HCT116 (cell line): ENCODE data around the gene PHF21A. TPM values are rescaled to one million over a fixed set of nuclear protein-coding genes. Genes with fewer than 3 reads are reported as not detected.

Experiments used
- ATAC-seq: fragments of 200-7000 bp; cut with Tn5 transposase; 2 replicates; pipeline ENCODE4 v1.9.1; 2020; ENCODE audit warnings: mild to moderate bottlenecking, moderate library complexity
- BruUV-seq: library from RNA; stranded (reverse); fragments of 400-500 nt; replicated peaks from 2 replicates; lab custom pipeline; 2021; lab: Mats Ljungman, UMichigan
- CTCF ChIA-PET: fragments of 300-600 bp; sonication (Branson Sonifier 250); formaldehyde crosslinking; loops from one replicate; lab custom pipeline; 2021; ENCODE audit warnings: antibody characterized with exemption; lab: Charles Lee
- POLR2A ChIA-PET: fragments of 300-600, 350-600 bp; sonication (Branson Sonifier 250); formaldehyde crosslinking; loops from one replicate; lab custom pipeline; 2021; ENCODE audit warnings: antibody characterized with exemption; lab: Charles Lee
- RAD21 ChIA-PET, 2 experiments: fragments of 300-600 bp; sonication (Branson Sonifier 250); formaldehyde crosslinking; loops; one replicate each; lab custom pipeline; 2023; ENCODE audit warnings: low total read pairs in 2 of 2; ENCODE audit not compliant: uncharacterized antibody in 2 of 2, unreplicated experiment in 2 of 2, low non-redundant PET in 1 of 2; lab: Charles Lee
- DNase-seq: peaks from one replicate; pipeline ENCODE4 v3.0.0-alpha.2; 2010; ENCODE audit warnings: low read depth, low spot score
- H2AFZ ChIP-seq: fragments of 200-600 bp; shearing (Covaris generic), sonication (generic); 2 replicates; pipeline ENCODE4 v1.6.1; 2017; ENCODE audit warnings: low read depth, mixed run types, mixed read lengths, antibody characterized with exemption, low read length; ENCODE audit not compliant: poor library complexity, severe bottlenecking
- H3K27ac ChIP-seq: 2 replicates; pipeline ENCODE4 v1.5.1; 2012; ENCODE audit warnings: low read depth, low read length
- H3K27me3 ChIP-seq: fragments of 200-600 bp; sonication (generic); 2 replicates; pipeline ENCODE4 v1.6.1; 2016; ENCODE audit warnings: mixed run types, low read length, mixed read lengths; ENCODE audit not compliant: insufficient read depth
- H3K36me3 ChIP-seq, 2 experiments: fragments of 200-500 bp in 1 of 2; fragments of 200-600 bp in 1 of 2; sonication (Bioruptor generic) in 1 of 2; sonication (generic) in 1 of 2; 2 replicates each; pipeline versions ENCODE4 v1.5.1 to v1.6.1; 2014 to 2016; ENCODE audit warnings: low read length in 2 of 2, inconsistent platforms in 1 of 2, mixed read lengths in 1 of 2, mixed run types in 1 of 2; ENCODE audit not compliant: insufficient read depth in 2 of 2, control insufficient read depth in 1 of 2
- H3K4me1 ChIP-seq, 2 experiments: fragments of 200-600 bp in 1 of 2; sonication (generic) in 1 of 2; 2 replicates each; pipeline versions ENCODE4 v1.5.1 to v1.6.1; 2012 to 2017; ENCODE audit warnings: low read length in 2 of 2, inconsistent platforms in 1 of 2, mild to moderate bottlenecking in 1 of 2, mixed read lengths in 1 of 2, mixed run types in 1 of 2, moderate library complexity in 1 of 2; ENCODE audit not compliant: insufficient read depth in 2 of 2, control insufficient read depth in 1 of 2
- H3K4me2 ChIP-seq: fragments of 200-600 bp; sonication (generic); 2 replicates; pipeline ENCODE4 v1.6.1; 2017; ENCODE audit warnings: mixed run types, low read length, mixed read lengths
- H3K4me3 ChIP-seq, 2 experiments: fragments of 200-600 bp in 1 of 2; sonication (generic) in 1 of 2; replicated peaks in 1 of 2; 2 replicates each; pipeline ENCODE4 v1.5.1; 2011 to 2016; ENCODE audit warnings: low read length in 2 of 2, control low read depth in 1 of 2, low read depth in 1 of 2, mild to moderate bottlenecking in 1 of 2, mixed read lengths in 1 of 2, mixed run types in 1 of 2
- H3K79me2 ChIP-seq: fragments of 200-600 bp; sonication (generic); 2 replicates; pipeline ENCODE4 v1.6.1; 2017; ENCODE audit warnings: mild to moderate bottlenecking, mixed run types, low read length, moderate library complexity, mixed read lengths; ENCODE audit not compliant: insufficient read depth
- H3K9ac ChIP-seq: fragments of 200-600 bp; sonication (generic); 2 replicates; pipeline ENCODE4 v1.6.1; 2016; ENCODE audit warnings: low read length, mixed read lengths
- H3K9me2 ChIP-seq: fragments of 200-600 bp; sonication (generic), shearing (Covaris generic); 2 replicates; pipeline ENCODE4 v1.6.1; 2017; ENCODE audit warnings: mixed run types, mild to moderate bottlenecking, moderate library complexity; ENCODE audit not compliant: insufficient read depth
- H3K9me3 ChIP-seq, 2 experiments: fragments of 200-500 bp in 1 of 2; fragments of 200-600 bp in 1 of 2; sonication (Bioruptor generic) in 1 of 2; sonication (generic) in 1 of 2; 2 replicates each; pipeline ENCODE4 v1.6.1; 2014 to 2017; ENCODE audit warnings: low read length in 2 of 2, mixed read lengths in 2 of 2, inconsistent platforms in 1 of 2, low read depth in 1 of 2, mild to moderate bottlenecking in 1 of 2, mixed run types in 1 of 2, moderate library complexity in 1 of 2; ENCODE audit not compliant: control insufficient read depth in 1 of 2, insufficient read depth in 1 of 2
- H4K20me1 ChIP-seq: fragments of 200-600 bp; sonication (generic), shearing (Covaris generic); 2 replicates; pipeline ENCODE4 v1.6.1; 2017; ENCODE audit warnings: mixed run types, mild to moderate bottlenecking, moderate library complexity; ENCODE audit not compliant: insufficient read depth
- CBX3 ChIP-seq: IDR thresholded peaks from 2 replicates; pipeline ENCODE4 v1.6.1; 2012; ENCODE audit warnings: low read depth
- EGR1 ChIP-seq: IDR thresholded peaks from 2 replicates; pipeline ENCODE4 v1.6.1; 2012; ENCODE audit warnings: low read depth
- ELF1 ChIP-seq: IDR thresholded peaks from 2 replicates; pipeline ENCODE4 v1.6.1; 2012; ENCODE audit warnings: low read depth, borderline replicate concordance
- EZH2phosphoT487 ChIP-seq: fragments of 200-600 bp; IDR thresholded peaks from 2 replicates; pipeline ENCODE4 v1.6.1; 2018; ENCODE audit warnings: antibody characterized with exemption, borderline replicate concordance
- FOSL1 ChIP-seq: IDR thresholded peaks from 2 replicates; pipeline ENCODE4 v1.6.1; 2012; ENCODE audit warnings: low read depth
- JUND ChIP-seq: IDR thresholded peaks from 2 replicates; pipeline ENCODE4 v1.6.1; 2012
- POLR2A ChIP-seq: IDR thresholded peaks from 2 replicates; pipeline ENCODE4 v1.7.0; 2011; ENCODE audit warnings: borderline replicate concordance; ENCODE audit not compliant: insufficient read depth, insufficient read length; ENCODE audit errors: extremely low read depth
- SIN3A ChIP-seq: IDR thresholded peaks from 2 replicates; pipeline ENCODE4 v1.6.1; 2012; ENCODE audit warnings: low read depth
- TCF7L2 ChIP-seq: IDR thresholded peaks from 2 replicates; pipeline ENCODE4 v1.7.0; 2011; ENCODE audit warnings: borderline replicate concordance, inconsistent platforms; ENCODE audit not compliant: insufficient read depth, insufficient read length; ENCODE audit errors: extremely low read depth
- ZNF274 ChIP-seq: fragments of 200-500 bp; sonication (Bioruptor generic); IDR thresholded peaks from 2 replicates; pipeline ENCODE4 v1.6.1; 2014; ENCODE audit warnings: mild to moderate bottlenecking, low read depth, low read length, inconsistent platforms
- intact Hi-C: fragments of 100-400 bp; cut with micrococcal nuclease; formaldehyde crosslinking; loops from 2 replicates; pipeline ENCODE4 v1.10.0; 2022
- total RNA-seq: library from RNA; stranded (reverse); gene quantifications from one replicate; pipeline ENCODE4 v1.2.1, GENCODE V29; 2021; ENCODE audit not compliant: unreplicated experiment
- TF ChIP-seq, protein P1 (sequence below): IDR thresholded peaks from 2 replicates; pipeline ENCODE4 v1.6.1; 2012
- TF ChIP-seq, protein P2 (sequence below): IDR thresholded peaks from 2 replicates; pipeline ENCODE4 v1.6.1; 2012
- TF ChIP-seq, protein P3 (sequence below): IDR thresholded peaks from 2 replicates; pipeline ENCODE4 v1.6.1; 2011; ENCODE audit warnings: mild to moderate bottlenecking, low read length, moderate library complexity; ENCODE audit not compliant: insufficient replicate concordance; ENCODE audit errors: extremely low read depth

The PHF21A gene
- total RNA-seq, 1 experiment from 2014 or later, result 27.0 TPM

DNA sequence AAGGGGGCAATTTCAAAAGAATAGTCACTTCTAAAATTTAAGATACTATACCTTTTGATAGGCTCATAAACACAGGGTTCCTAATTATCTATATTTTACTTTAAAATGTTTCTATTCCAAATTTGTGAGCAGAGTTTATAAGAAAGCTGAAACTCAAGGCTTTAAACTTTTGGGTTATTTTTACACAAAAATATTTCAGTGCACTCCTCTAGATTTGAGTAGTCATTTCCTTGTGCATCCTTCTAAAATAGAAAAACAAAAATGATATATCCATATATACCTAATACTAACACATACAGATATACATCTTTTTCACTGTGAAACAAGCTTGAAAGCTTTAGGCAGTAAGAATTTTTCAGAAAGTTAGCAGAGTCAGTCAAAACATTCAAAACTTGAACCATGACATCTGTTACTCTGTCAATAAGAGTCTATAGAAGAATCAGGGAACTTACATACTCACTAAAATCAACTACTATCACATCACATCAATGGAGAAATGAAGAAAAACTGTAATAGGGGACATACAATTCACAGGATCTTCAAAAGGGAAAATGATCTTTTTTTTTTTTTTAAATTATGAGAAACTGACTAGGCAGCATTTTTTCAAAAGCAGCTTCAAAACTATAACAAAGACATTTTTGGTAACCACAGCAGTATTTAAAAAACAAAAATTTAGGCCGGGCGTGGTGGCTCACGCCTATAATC, 5.1 kb downstream of the PHF21A start:
- intact Hi-C loops, result no loop called here
- no peak for TF ChIP-seq TCF7L2
- TF ChIP-seq SIN3A, result no peak
- TF ChIP-seq FOSL1, result no peak
- TF ChIP-seq JUND, result no peak
- TF ChIP-seq, protein P1, sequence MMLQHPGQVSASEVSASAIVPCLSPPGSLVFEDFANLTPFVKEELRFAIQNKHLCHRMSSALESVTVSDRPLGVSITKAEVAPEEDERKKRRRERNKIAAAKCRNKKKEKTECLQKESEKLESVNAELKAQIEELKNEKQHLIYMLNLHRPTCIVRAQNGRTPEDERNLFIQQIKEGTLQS, result no peak
- no peak for TF ChIP-seq ZNF274
- no peak for TF ChIP-seq CBX3
- no peak for TF ChIP-seq ELF1
- TF ChIP-seq, protein P2, sequence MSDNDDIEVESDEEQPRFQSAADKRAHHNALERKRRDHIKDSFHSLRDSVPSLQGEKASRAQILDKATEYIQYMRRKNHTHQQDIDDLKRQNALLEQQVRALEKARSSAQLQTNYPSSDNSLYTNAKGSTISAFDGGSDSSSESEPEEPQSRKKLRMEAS, result no peak
- no peak for TF ChIP-seq EGR1
- no peak for TF ChIP-seq POLR2A
- TF ChIP-seq, protein P3, sequence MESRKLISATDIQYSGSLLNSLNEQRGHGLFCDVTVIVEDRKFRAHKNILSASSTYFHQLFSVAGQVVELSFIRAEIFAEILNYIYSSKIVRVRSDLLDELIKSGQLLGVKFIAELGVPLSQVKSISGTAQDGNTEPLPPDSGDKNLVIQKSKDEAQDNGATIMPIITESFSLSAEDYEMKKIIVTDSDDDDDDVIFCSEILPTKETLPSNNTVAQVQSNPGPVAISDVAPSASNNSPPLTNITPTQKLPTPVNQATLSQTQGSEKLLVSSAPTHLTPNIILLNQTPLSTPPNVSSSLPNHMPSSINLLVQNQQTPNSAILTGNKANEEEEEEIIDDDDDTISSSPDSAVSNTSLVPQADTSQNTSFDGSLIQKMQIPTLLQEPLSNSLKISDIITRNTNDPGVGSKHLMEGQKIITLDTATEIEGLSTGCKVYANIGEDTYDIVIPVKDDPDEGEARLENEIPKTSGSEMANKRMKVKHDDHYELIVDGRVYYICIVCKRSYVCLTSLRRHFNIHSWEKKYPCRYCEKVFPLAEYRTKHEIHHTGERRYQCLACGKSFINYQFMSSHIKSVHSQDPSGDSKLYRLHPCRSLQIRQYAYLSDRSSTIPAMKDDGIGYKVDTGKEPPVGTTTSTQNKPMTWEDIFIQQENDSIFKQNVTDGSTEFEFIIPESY, result no peak
- no peak for TF ChIP-seq EZH2phosphoT487
- ChIA-PET RAD21 (no interaction called here), CTCF (no interaction called here), POLR2A (no interaction called here)
- Histone ChIP-seq H3K4me2 (no peak overlapping the region), H3K79me2 (peaks cover 11% of the 10 kb centered on the region), H3K9ac (no peak overlapping the region), H3K27ac (no peak overlapping the region), H3K27me3 (no peaks in the 10 kb centered on the region), H2AFZ (no peak overlapping the region), H3K36me3 (no peaks in the 10 kb centered on the region), H3K9me3 (no peaks in the 10 kb centered on the region), H3K4me1 (peaks cover 6 to 7% of the 10 kb centered on the region in 2 experiments; a peak in 3 of 4 replicates), H3K4me3 (no peak overlapping the region), H4K20me1 (no peaks in the 10 kb centered on the region), H3K9me2 (no peaks in the 10 kb centered on the region)
- no peak for DNase-seq
- BruUV-seq, result no TSS peak
- no peak for ATAC-seq
